SK-N-SH (cell line): ENCODE measurements around the gene SLC6A3. TPM values are rescaled to one million over a fixed set of nuclear protein-coding genes. Genes with fewer than 3 reads are reported as not detected.

Experiments
- CTCF ChIA-PET: fragments of 300-600, 350-600 bp; formaldehyde crosslinking; extraction: SDS; loops from one replicate; lab custom pipeline; 2021; lab: Yijun Ruan, JAX
- POLR2A ChIA-PET: fragments of 350-600 bp; sonication (Branson Sonifier 250); formaldehyde crosslinking; extraction: SDS; loops from one replicate; lab custom pipeline; 2020; ENCODE audit warnings: antibody characterized with exemption, inconsistent platforms; lab: Yijun Ruan, JAX
- DNase-seq: peaks from one replicate; pipeline ENCODE4 v3.0.0; 2012
- H2AFZ ChIP-seq: fragments of 200-600 bp; sonication (generic); 2 replicates; pipeline ENCODE4 v1.8.1; 2016; ENCODE audit warnings: antibody characterized with exemption, mild to moderate bottlenecking, low read depth
- H3F3A ChIP-seq: fragments of 200-600 bp; sonication (generic); replicated peaks from 2 replicates; pipeline ENCODE3; 2016; ENCODE audit warnings: antibody characterized with exemption, mild to moderate bottlenecking; ENCODE audit not compliant: insufficient read depth
- H3K27ac ChIP-seq, 2 experiments: fragments of 200-500 bp in 1 of 2; fragments of 200-600 bp in 1 of 2; sonication (Bioruptor generic) in 1 of 2; sonication (generic), shearing (Covaris generic) in 1 of 2; 2 replicates each; pipeline versions ENCODE4 v1.5.1 to v1.6.1; 2014 to 2016; ENCODE audit warnings: low read depth in 2 of 2, inconsistent platforms in 1 of 2, low read length in 1 of 2, mild to moderate bottlenecking in 1 of 2, mixed read lengths in 1 of 2
- H3K27me3 ChIP-seq: fragments of 200-600 bp; sonication (generic), shearing (Covaris generic); 2 replicates; pipeline ENCODE4 v1.6.1; 2016; ENCODE audit warnings: mixed run types; ENCODE audit not compliant: insufficient read depth
- H3K36me3 ChIP-seq, 2 experiments: fragments of 200-500 bp in 1 of 2; fragments of 200-600 bp in 1 of 2; sonication (Bioruptor generic) in 1 of 2; sonication (generic) in 1 of 2; replicated peaks in 1 of 2; 2 replicates each; pipeline versions ENCODE3 to v1.5.1; 2014 to 2016; ENCODE audit warnings: low read length in 1 of 2, mild to moderate bottlenecking in 1 of 2; ENCODE audit not compliant: insufficient read depth in 2 of 2, control insufficient read depth in 1 of 2
- H3K4me1 ChIP-seq, 2 experiments: fragments of 200-500 bp in 1 of 2; fragments of 200-600 bp in 1 of 2; sonication (Bioruptor generic) in 1 of 2; sonication (generic), shearing (Covaris generic) in 1 of 2; 2 replicates each; pipeline versions ENCODE4 v1.5.1 to v1.6.1; 2014 to 2016; ENCODE audit warnings: low read depth in 1 of 2, low read length in 1 of 2, mixed run types in 1 of 2; ENCODE audit not compliant: insufficient read depth in 2 of 2, control insufficient read depth in 1 of 2
- H3K4me2 ChIP-seq: fragments of 200-600 bp; sonication (generic), shearing (Covaris generic); 2 replicates; pipeline ENCODE4 v1.6.1; 2017; ENCODE audit warnings: mixed run types
- H3K4me3 ChIP-seq, 2 experiments: fragments of 200-500 bp in 1 of 2; fragments of 200-600 bp in 1 of 2; sonication (Bioruptor generic) in 1 of 2; sonication (generic), shearing (Covaris generic) in 1 of 2; 2 replicates each; pipeline versions ENCODE4 v1.5.1 to v1.8.1; 2014 to 2016; ENCODE audit warnings: low read depth in 2 of 2, inconsistent platforms in 1 of 2, low read length in 1 of 2, mild to moderate bottlenecking in 1 of 2, mixed read lengths in 1 of 2, moderate library complexity in 1 of 2
- H3K79me2 ChIP-seq: fragments of 200-600 bp; sonication (generic); 2 replicates; pipeline ENCODE4 v1.8.1; 2017; ENCODE audit warnings: mild to moderate bottlenecking; ENCODE audit not compliant: insufficient read depth
- H3K9ac ChIP-seq: fragments of 200-600 bp; sonication (generic); 2 replicates; pipeline ENCODE4 v1.6.1; 2017; ENCODE audit warnings: mixed run types
- H3K9me2 ChIP-seq: fragments of 200-600 bp; sonication (generic); 2 replicates; pipeline ENCODE4 v1.6.1; 2017; ENCODE audit warnings: mixed run types
- H3K9me3 ChIP-seq: fragments of 200-600 bp; sonication (generic); 2 replicates; pipeline ENCODE4 v1.6.1; 2017; ENCODE audit warnings: mixed run types, mild to moderate bottlenecking, moderate library complexity
- H4K20me1 ChIP-seq: fragments of 200-600 bp; sonication (generic); 2 replicates; pipeline ENCODE4 v1.6.1; 2017; ENCODE audit warnings: mild to moderate bottlenecking, mixed run types; ENCODE audit not compliant: insufficient read depth
- CTCF ChIP-seq: fragments of 200-600 bp; sonication (generic); IDR thresholded peaks from 2 replicates; pipeline ENCODE4 v1.6.1; 2017; ENCODE audit warnings: antibody characterized with exemption, mild to moderate bottlenecking, moderate library complexity
- EP300 ChIP-seq, 2 experiments: IDR thresholded peaks; 2 replicates each; pipeline versions ENCODE4 v1.4.0 to v1.6.1; 2012; ENCODE audit warnings: borderline replicate concordance in 1 of 2, low read depth in 1 of 2, low read length in 1 of 2
- FOSL2 ChIP-seq: IDR thresholded peaks from 2 replicates; pipeline ENCODE4 v1.4.0; 2012; ENCODE audit warnings: low read depth, mild to moderate bottlenecking, moderate library complexity, borderline replicate concordance
- FOXJ3 ChIP-seq: sonication (generic); formaldehyde crosslinking; IDR thresholded peaks from 2 replicates; pipeline ENCODE4 v1.5.1; 2020; ENCODE audit warnings: mild to moderate bottlenecking, missing genetic modification reagents
- FOXM1 ChIP-seq: IDR thresholded peaks from 2 replicates; pipeline ENCODE4 v1.4.0; 2012; ENCODE audit warnings: low read depth, mild to moderate bottlenecking
- GABPA ChIP-seq: IDR thresholded peaks from 2 replicates; pipeline ENCODE4 v1.4.0; 2012; ENCODE audit warnings: low read depth, mild to moderate bottlenecking
- IRF3 ChIP-seq: fragments of 150-350 bp; IDR thresholded peaks from 2 replicates; pipeline ENCODE4 v1.6.1; 2016; ENCODE audit warnings: mild to moderate bottlenecking, low read depth, low read length
- JUND ChIP-seq: IDR thresholded peaks from 2 replicates; pipeline ENCODE4 v1.4.0; 2012
- NFIC ChIP-seq: IDR thresholded peaks from 2 replicates; pipeline ENCODE4 v1.4.0; 2012; ENCODE audit warnings: borderline replicate concordance
- POLR2AphosphoS5 ChIP-seq: IDR thresholded peaks from 2 replicates; pipeline ENCODE4 v1.6.1; 2012; ENCODE audit warnings: low read depth, low read length
- RAD21 ChIP-seq: IDR thresholded peaks from 2 replicates; pipeline ENCODE4 v1.6.1; 2012; ENCODE audit warnings: mild to moderate bottlenecking, low read length
- RCOR1 ChIP-seq: fragments of 150-350 bp; IDR thresholded peaks from 2 replicates; pipeline ENCODE4 v1.6.1; 2017; ENCODE audit warnings: antibody characterized with exemption, low read length
- REST ChIP-seq: IDR thresholded peaks from 2 replicates; pipeline ENCODE4 v1.6.1; 2012; ENCODE audit warnings: mild to moderate bottlenecking, low read depth, low read length, moderate library complexity
- RXRA ChIP-seq: IDR thresholded peaks from 2 replicates; pipeline ENCODE4 v1.4.0; 2012; ENCODE audit warnings: low read depth, mild to moderate bottlenecking, borderline replicate concordance
- SIN3A ChIP-seq: IDR thresholded peaks from 2 replicates; pipeline ENCODE4 v1.6.1; 2012; ENCODE audit warnings: low read depth, mild to moderate bottlenecking, low read length, moderate library complexity, borderline replicate concordance
- TAF1 ChIP-seq: IDR thresholded peaks from 2 replicates; pipeline ENCODE4 v1.6.1; 2012; ENCODE audit warnings: low read depth, mild to moderate bottlenecking, low read length, moderate library complexity, borderline replicate concordance
- TCF12 ChIP-seq: IDR thresholded peaks from 2 replicates; pipeline ENCODE4 v1.4.0; 2012
- TEAD4 ChIP-seq: IDR thresholded peaks from 2 replicates; pipeline ENCODE4 v1.4.0; 2012; ENCODE audit warnings: mild to moderate bottlenecking, borderline replicate concordance; ENCODE audit not compliant: insufficient read depth
- ZBTB33 ChIP-seq: IDR thresholded peaks from 2 replicates; pipeline ENCODE4 v1.4.0; 2012; ENCODE audit warnings: low read depth, borderline replicate concordance
- WGBS: methylation state at CpG from one replicate; pipeline ENCODE4 v1.1.6; 2017; ENCODE audit warnings: low lambda C conversion rate; 5-methylcytosine and 5-hydroxymethylcytosine counted together
- polyA plus RNA-seq, 3 experiments: library from polyadenylated mRNA; depleted of rRNA; stranded (reverse); fragments of >200 nt; gene quantifications; 2 replicates each; pipeline ENCODE4 v1.2.3, GENCODE V29; 2012

SLC6A3 gene
- polyA plus RNA-seq, 1 of the 3 experiments (the other 2 are of a cell fraction): not detected

- Histone ChIP-seq H3F3A (no peaks in the 10 kb centered on the region), H3K36me3 (no peaks in the 10 kb centered on the region), H3K79me2 (no peaks in the 10 kb centered on the region), H4K20me1 (no peaks in the 10 kb centered on the region), H2AFZ (no peak overlapping the region), H3K9me3 (no peaks in the 10 kb centered on the region), H3K27me3 (peaks cover 9% of the 10 kb centered on the region), H3K9ac (no peak overlapping the region), H3K27ac (no peak overlapping the region), H3K4me1 (peaks cover 0 to 8% of the 10 kb centered on the region in 2 experiments; a peak in 1 of 4 replicates), H3K4me2 (no peak overlapping the region), H3K9me2 (no peaks in the 10 kb centered on the region), H3K4me3 (no peak overlapping the region)
- ChIA-PET CTCF (no interaction called here), POLR2A (no interaction called here)
- WGBS: 50% methylated on average over 6 of the region's 17 CpGs
- DNase-seq: no peak
- no peak for TF ChIP-seq EP300 (IDR thresholded peaks at IDR 0.05; ENCODE audit: borderline replicate concordance in 1 of 2, low read depth in 1 of 2, low read length in 1 of 2)
- no peak for TF ChIP-seq POLR2AphosphoS5
- TF ChIP-seq JUND: no peak
- no peak for TF ChIP-seq TCF12
- no peak for TF ChIP-seq RCOR1
- no peak for TF ChIP-seq IRF3
- TF ChIP-seq TAF1: no peak
- TF ChIP-seq GABPA: no peak
- no peak for TF ChIP-seq CTCF
- no peak for TF ChIP-seq TEAD4
- TF ChIP-seq FOXJ3 (CRISPR knock-in tag): no peak
- no peak for TF ChIP-seq NFIC
- TF ChIP-seq ZBTB33: no peak
- no peak for TF ChIP-seq RAD21
- TF ChIP-seq FOSL2: no peak
- no peak for TF ChIP-seq RXRA
- no peak for TF ChIP-seq SIN3A
- TF ChIP-seq FOXM1: no peak
- TF ChIP-seq REST: no peak
These were observed 44.9 kb downstream of the SLC6A3 start for GRCh38 chr5:1400211-1400855.
